Activated CD8-positive, alpha-beta T cell treated with anti-CD3 and anti-CD28 coated beads for 36 hours (primary cell): ENCODE results near the gene WDR55. TPM values are rescaled to one million over a fixed set of nuclear protein-coding genes. Genes with fewer than 3 reads are reported as not detected.

ENCODE experiments used
- ATAC-seq: fragments of 200-7000 bp; cut with Tn5 transposase; one replicate; pipeline ENCODE4 v1.10.0; 2021; ENCODE audit warnings: mild to moderate bottlenecking, moderate library complexity
- CTCF ChIA-PET: fragments of 350-600 bp; sonication (Branson Sonifier 250); formaldehyde crosslinking; loops from one replicate; lab custom pipeline; 2021; ENCODE audit warnings: antibody characterized with exemption; lab: Charles Lee
- POLR2A ChIA-PET: fragments of 350-600 bp; sonication (Branson Sonifier 250); formaldehyde crosslinking; loops from one replicate; lab custom pipeline; 2021; ENCODE audit warnings: antibody characterized with exemption; lab: Charles Lee
- DNase-seq: peaks from one replicate; pipeline ENCODE4 v3.0.0-alpha.2; 2020
- H3K27ac Mint-ChIP-seq: one replicate; pipeline ENCODE4 v1.8.0; 2021; ENCODE audit warnings: mild to moderate bottlenecking, mixed read lengths
- H3K27me3 Mint-ChIP-seq: one replicate; pipeline ENCODE4 v1.8.0; 2021; ENCODE audit warnings: mixed read lengths
- H3K36me3 Mint-ChIP-seq: one replicate; pipeline ENCODE4 v1.8.0; 2021; ENCODE audit warnings: low read depth, mixed read lengths
- H3K4me1 Mint-ChIP-seq: one replicate; pipeline ENCODE4 v1.8.0; 2021; ENCODE audit warnings: low read depth, mixed read lengths
- H3K4me3 Mint-ChIP-seq: one replicate; pipeline ENCODE4 v1.8.0; 2021; ENCODE audit warnings: mild to moderate bottlenecking, moderate library complexity, mixed read lengths
- H3K9me3 Mint-ChIP-seq: one replicate; pipeline ENCODE4 v1.8.0; 2021; ENCODE audit warnings: mixed read lengths
- intact Hi-C: fragments of 100-400 bp; cut with micrococcal nuclease; formaldehyde crosslinking; loops from one replicate; pipeline ENCODE4 v1.10.0; 2022
- total RNA-seq, 2 experiments: library from RNA; stranded (reverse); gene quantifications; one replicate each; pipeline ENCODE4 v1.2.3, GENCODE V29; 2021
- TF ChIP-seq, protein P1 (sequence below): fragments of 200-600 bp; IDR thresholded peaks from one replicate; pipeline ENCODE4 v1.8.0; 2022; ENCODE audit warnings: antibody characterized with exemption, mild to moderate bottlenecking

WDR55 gene
- total RNA-seq, 2 experiments from 2014 or later: 30.1 to 31.8 TPM

DNA sequence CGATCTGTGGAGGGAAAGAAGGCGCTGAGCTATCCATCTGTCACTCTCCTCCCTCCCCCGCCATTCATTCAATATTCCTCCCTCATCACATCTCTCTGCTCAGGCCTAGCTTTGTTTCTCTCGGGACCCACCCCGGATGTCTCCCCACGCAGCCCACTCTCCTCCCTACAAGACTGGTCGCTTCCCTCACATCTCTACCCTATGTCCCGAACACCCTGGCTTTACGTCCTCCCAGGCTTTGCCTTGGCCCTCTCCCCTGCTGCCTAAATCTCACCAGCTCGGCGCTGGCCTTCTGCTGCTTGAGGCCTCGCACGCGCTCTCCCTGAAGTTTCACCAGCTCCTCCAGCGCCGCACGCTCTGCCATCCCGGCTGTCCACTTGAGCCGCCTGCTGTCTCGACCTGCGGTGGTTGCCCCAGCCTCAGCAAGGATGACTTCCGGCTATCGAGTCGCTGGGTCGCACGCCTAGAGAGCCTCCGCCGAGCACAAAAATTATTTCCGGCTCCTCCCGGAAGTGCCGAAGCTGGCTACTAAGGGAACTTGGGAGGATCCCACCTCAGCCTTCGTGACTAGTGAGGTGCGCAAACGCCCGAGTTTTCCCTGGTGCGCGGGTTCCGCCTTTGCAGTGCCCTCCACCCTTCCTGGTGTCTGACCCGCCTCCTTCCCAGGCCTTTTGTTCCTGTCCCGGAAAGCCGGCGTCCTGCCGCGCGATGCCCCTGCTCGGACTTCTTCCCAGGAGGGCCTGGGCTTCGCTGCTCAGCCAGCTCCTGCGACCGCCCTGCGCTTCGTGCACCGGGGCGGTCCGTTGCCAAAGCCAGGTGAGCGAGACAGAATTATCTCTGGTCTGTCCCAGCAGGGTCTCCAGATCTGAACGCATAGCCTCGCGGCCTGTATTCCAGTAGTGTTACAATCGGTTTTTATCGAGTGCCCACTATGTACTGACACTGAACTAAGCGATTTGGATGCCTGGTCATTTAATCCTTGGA, 26.5 kb downstream of the WDR55 start, which contains the start of the genes HARS1 and HARS2:
Gene HARS1 (minus strand): TSS at position 430 of the 984 bp plus-strand sequence. CDS start 66 bp downstream, at position 364.
Gene HARS2 (plus strand): TSS at position 515 of the 984 bp plus-strand sequence. CDS start 194 bp downstream, at position 709.
- DNase-seq (peak; percentile 89), ATAC-seq (peak; percentile 94)
- Mint-ChIP-seq H3K9me3 (no peaks in the 10 kb centered on the region), H3K4me3 (peak within 1 kb of the TSS; percentile 99), H3K4me1 (peaks cover 34% of the 10 kb centered on the region), H3K36me3 (peaks cover 30% of the 10 kb centered on the region), H3K27me3 (no peaks in the 10 kb centered on the region), H3K27ac (peak within 1 kb of the TSS; percentile 97)
- TF ChIP-seq, protein P1, sequence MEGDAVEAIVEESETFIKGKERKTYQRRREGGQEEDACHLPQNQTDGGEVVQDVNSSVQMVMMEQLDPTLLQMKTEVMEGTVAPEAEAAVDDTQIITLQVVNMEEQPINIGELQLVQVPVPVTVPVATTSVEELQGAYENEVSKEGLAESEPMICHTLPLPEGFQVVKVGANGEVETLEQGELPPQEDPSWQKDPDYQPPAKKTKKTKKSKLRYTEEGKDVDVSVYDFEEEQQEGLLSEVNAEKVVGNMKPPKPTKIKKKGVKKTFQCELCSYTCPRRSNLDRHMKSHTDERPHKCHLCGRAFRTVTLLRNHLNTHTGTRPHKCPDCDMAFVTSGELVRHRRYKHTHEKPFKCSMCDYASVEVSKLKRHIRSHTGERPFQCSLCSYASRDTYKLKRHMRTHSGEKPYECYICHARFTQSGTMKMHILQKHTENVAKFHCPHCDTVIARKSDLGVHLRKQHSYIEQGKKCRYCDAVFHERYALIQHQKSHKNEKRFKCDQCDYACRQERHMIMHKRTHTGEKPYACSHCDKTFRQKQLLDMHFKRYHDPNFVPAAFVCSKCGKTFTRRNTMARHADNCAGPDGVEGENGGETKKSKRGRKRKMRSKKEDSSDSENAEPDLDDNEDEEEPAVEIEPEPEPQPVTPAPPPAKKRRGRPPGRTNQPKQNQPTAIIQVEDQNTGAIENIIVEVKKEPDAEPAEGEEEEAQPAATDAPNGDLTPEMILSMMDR: no peak
- intact Hi-C loops: loop anchor here (5.0 kb wide), 1 partner anchor 44 kb away; the partner anchor contains the start of genes IK and NDUFA2
- ChIA-PET POLR2A (interaction anchor here (0.7 to 4.0 kb wide), 23 partner anchors 10 to 291 kb away, joined by 3 to 29 read pairs (median 4); partner anchors contain the start of genes ANKHD1, EIF4EBP3, IK and NDUFA2), CTCF (interaction anchor here (0.7 to 1.7 kb wide), 11 partner anchors 10 to 873 kb away, joined by 3 to 6 read pairs (median 4); partner anchors contain the start of genes IK and NDUFA2)

DNA sequence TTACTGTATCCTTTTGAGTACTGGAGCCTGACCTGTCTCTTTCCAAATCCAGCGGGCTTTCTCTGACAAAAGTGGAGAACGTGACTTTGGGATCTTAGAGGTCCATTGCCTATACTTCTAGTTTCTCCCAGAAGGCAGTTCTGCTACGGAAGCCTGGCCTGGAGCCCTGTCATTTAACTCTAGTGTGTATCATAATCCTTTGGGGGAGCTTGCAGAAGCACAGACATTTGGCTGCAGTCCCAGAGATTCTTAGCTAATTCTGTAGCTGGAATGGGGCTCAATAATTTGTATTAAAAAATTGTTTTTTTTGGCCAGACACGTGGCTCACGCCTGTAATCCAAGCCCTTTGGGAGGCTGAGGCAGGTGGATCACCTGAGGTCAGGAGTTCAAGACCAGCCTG, 29.6 kb downstream of the WDR55 start:
- ATAC-seq: no peak
- no peaks in the 10 kb centered on the region for H3K27me3 Mint-ChIP-seq
- peaks cover 48% of the 10 kb centered on the region for H3K36me3 Mint-ChIP-seq
- no peak for DNase-seq
- TF ChIP-seq, protein P1: no peak
- H3K27ac Mint-ChIP-seq: no peak overlapping the region
- H3K9me3 Mint-ChIP-seq: no peaks in the 10 kb centered on the region
- ChIA-PET POLR2A (interaction anchor here (1.6 kb wide), 1 partner anchor 17 kb away, joined by 5 read pairs; no protein-coding TSS in a partner anchor), CTCF (interaction anchor here (1.4 to 1.7 kb wide), 2 partner anchors 15 to 322 kb away, joined by 3 to 4 read pairs; no protein-coding TSS in a partner anchor)
- intact Hi-C loops: loop anchor here (5.0 kb wide), 1 partner anchor 47 kb away; the partner anchor contains the start of genes IK and NDUFA2
- peaks cover 22% of the 10 kb centered on the region for H3K4me1 Mint-ChIP-seq
- no peak overlapping the region for H3K4me3 Mint-ChIP-seq

DNA sequence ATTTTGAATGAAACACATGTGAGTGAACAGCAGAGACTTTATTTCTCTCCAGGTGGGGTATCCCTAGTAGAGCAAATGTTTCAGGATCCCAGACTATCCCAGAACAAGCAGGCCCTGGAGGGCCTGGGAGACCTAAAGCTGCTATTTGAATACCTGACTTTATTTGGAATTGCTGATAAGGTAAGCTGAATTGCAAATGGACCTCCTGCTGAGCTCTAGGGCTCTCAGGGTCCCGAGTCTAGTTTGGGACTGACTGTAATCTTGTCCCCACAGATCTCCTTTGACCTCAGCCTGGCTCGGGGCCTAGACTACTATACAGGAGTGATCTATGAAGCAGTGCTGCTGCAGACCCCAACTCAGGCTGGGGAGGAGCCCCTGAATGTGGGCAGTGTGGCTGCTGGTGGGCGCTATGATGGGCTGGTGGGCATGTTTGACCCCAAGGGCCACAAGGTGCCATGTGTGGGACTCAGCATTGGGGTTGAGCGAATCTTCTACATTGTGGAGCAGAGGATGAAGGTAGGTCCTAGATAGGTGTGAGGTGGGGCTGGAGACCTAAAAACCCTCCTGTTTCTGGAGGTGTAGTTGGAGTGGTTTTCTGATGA, 32.3 kb downstream of the WDR55 start:
- Mint-ChIP-seq H3K36me3 (peaks cover 51% of the 10 kb centered on the region), H3K4me3 (no peak overlapping the region), H3K9me3 (no peaks in the 10 kb centered on the region), H3K27ac (peak overlapping the region; percentile 16), H3K4me1 (peaks cover 22% of the 10 kb centered on the region), H3K27me3 (no peaks in the 10 kb centered on the region)
- DNase-seq (no peak), ATAC-seq (no peak)
- intact Hi-C loops: no loop called here
- ChIA-PET CTCF (no interaction called here), POLR2A (interaction anchor here (0.9 to 1.7 kb wide), 3 partner anchors 11 to 23 kb away, joined by 3 to 8 read pairs (median 3); no protein-coding TSS in a partner anchor)
- TF ChIP-seq, protein P1: no peak

DNA sequence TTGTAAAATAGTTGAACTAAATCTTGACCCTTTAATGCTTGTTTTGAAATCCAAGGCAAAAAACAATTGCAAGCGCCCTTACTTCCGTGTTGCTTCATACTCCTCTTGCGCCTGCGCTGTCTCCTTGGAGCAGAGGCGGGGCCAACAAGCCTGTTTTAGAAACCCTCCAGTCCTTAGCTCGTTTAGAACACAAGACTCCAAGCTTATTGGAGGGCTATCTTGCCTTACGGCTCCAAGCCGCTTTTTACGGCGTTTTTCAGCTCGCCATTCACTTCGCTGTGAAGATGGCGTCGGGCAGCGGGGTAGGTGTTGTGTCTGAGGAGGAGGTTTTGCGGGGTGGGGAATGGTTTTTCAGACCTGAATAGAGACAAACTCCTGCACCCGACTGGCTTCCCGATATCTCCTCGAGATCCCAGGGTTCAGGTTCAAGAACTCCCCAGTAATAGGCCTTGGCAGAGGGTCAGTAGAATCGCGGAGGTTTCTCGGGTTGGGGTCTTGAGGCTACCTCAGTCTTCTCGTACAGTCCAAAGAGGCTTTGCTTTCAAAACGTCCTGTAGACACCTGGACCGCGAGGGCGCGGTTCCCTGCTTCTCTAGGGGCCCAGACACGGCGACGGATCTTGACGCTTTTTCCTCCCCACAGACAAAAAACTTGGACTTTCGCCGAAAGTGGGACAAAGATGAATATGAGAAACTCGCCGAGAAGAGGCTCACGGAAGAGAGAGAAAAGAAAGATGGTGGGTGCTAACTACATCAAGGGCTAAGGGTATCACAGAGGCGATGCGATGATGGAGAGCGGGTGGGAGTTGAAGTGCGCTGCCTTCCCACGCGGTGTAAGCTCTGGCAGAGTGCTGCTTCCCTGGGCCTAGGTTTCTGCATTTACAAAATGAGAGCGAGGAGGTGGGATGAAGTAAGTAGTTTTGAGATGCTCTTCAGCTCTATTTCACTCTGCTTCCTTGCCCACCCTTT, 35.8 kb downstream of the WDR55 start, which contains the start of gene ZMAT2:
Gene ZMAT2 (plus strand): TSS at position 271 of the 968 bp plus-strand sequence. CDS start 14 bp downstream, at position 285.
- intact Hi-C loops: loop anchor here (10.0 kb wide), 1 partner anchor 136 kb away; the partner anchor contains the start of genes APBB3 and SLC35A4
- no peaks in the 10 kb centered on the region for H3K27me3 Mint-ChIP-seq
- no peaks in the 10 kb centered on the region for H3K9me3 Mint-ChIP-seq
- peaks cover 69% of the 10 kb centered on the region for H3K36me3 Mint-ChIP-seq
- peaks cover 16% of the 10 kb centered on the region for H3K4me1 Mint-ChIP-seq
- ChIA-PET CTCF (interaction anchor here (0.9 to 1.2 kb wide), 5 partner anchors 9 to 53 kb away, joined by 3 to 10 read pairs (median 4); partner anchors contain the start of genes HARS1, HARS2, IK and NDUFA2), POLR2A (interaction anchor here (1.2 to 1.9 kb wide), 3 partner anchors 9 to 61 kb away, joined by 4 to 7 read pairs (median 6); partner anchors contain the start of genes HARS1, HARS2 and TMCO6)
- ATAC-seq (peak; percentile 100), DNase-seq (peak; percentile 98)
- TF ChIP-seq, protein P1: no peak
- H3K4me3 Mint-ChIP-seq: peak within 1 kb of the TSS; percentile 92
- peak within 1 kb of the TSS; percentile 94 for H3K27ac Mint-ChIP-seq
